GM12878 (cell line): Measurements from ENCODE around the gene CYP2C8.

Experiments used
- POLR2A ChIP-seq: IDR thresholded peaks from 2 replicates; pipeline ENCODE4 v1.6.1; 2011; ENCODE audit warnings: low read depth, mild to moderate bottlenecking, low read length
- TF ChIP-seq, protein P1 (sequence below): fragments of 450-650 bp; IDR thresholded peaks from 2 replicates; pipeline ENCODE4 v1.6.1; 2016; ENCODE audit warnings: mild to moderate bottlenecking, moderate library complexity, borderline replicate concordance

DNA sequence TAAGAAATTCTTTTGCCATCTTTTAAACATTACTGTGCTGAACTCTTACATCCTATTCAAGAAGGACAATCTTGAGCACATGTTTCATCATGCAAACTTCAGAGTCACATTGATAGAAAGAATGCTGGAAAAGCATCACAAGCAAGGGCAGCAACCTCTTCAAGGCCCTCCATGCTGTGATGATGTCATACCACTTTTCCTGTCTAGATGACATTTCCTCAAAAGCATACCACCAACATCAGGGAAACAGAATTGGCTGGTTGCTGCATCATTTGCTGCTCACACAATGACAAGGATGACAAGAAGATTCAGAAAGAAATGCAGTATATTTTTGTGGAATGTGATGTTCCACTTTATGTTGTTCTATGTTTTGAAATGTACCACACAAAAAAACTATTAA, 37.6 kb downstream of the CYP2C8 start:
- TF ChIP-seq, protein P1, sequence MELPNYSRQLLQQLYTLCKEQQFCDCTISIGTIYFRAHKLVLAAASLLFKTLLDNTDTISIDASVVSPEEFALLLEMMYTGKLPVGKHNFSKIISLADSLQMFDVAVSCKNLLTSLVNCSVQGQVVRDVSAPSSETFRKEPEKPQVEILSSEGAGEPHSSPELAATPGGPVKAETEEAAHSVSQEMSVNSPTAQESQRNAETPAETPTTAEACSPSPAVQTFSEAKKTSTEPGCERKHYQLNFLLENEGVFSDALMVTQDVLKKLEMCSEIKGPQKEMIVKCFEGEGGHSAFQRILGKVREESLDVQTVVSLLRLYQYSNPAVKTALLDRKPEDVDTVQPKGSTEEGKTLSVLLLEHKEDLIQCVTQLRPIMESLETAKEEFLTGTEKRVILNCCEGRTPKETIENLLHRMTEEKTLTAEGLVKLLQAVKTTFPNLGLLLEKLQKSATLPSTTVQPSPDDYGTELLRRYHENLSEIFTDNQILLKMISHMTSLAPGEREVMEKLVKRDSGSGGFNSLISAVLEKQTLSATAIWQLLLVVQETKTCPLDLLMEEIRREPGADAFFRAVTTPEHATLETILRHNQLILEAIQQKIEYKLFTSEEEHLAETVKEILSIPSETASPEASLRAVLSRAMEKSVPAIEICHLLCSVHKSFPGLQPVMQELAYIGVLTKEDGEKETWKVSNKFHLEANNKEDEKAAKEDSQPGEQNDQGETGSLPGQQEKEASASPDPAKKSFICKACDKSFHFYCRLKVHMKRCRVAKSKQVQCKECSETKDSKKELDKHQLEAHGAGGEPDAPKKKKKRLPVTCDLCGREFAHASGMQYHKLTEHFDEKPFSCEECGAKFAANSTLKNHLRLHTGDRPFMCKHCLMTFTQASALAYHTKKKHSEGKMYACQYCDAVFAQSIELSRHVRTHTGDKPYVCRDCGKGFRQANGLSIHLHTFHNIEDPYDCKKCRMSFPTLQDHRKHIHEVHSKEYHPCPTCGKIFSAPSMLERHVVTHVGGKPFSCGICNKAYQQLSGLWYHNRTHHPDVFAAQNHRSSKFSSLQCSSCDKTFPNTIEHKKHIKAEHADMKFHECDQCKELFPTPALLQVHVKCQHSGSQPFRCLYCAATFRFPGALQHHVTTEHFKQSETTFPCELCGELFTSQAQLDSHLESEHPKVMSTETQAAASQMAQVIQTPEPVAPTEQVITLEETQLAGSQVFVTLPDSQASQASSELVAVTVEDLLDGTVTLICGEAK = no peak
- no peak for TF ChIP-seq POLR2A
